CMK (cell line): ENCODE results near the gene LASP1NB.

ENCODE experiments used
- DNase-seq: peaks from one replicate; pipeline ENCODE4 v3.0.0-alpha.2; 2010; ENCODE audit warnings: low read depth

Gene LASP1NB

GRCh38 chr17:38925263-38925995 lies at the start of gene LASP1NB:
LASP1NB (plus strand) TSS chr17:38925614.
- DNase-seq: no peak

DNA sequence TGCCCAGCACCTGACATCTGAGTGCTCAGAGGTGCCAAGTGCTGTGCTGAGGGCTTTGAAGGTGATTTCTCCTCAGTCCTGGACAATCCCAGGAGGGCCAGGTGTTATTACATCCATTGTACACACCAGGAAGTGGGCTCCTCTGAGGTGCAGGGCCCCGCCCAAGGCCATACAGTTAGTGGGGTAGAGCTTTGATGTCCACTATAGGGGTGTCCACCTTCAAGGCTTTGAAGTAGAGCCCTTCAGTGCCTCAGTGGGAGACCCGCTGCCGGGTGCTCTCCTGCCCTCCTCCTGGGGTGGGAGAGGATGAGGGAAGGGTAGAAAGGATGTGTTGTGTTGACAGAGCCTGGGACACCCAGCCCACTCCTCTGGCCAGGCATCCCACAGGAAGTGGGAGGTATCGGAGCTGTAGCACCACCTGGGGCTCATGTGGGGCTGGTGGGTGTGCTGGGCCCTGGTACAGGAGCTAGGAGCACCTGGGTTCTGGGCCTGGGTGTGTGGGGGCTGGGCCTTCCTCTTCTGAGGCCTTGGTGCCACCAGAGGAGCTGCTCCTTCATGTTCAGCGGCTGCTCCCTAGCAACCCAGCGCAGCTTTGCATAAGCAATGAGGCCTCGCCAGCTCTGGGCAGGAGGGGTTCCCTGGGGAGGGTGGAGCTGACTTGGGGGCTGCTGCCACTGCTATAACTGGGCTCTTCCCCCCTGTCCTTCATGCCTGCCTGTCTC lies 48.1 kb upstream of the LASP1NB start:
- no peak for DNase-seq

GRCh38 chr17:38879878-38880665 lies 45.3 kb upstream of the LASP1NB start:
- DNase-seq: no peak

DNA sequence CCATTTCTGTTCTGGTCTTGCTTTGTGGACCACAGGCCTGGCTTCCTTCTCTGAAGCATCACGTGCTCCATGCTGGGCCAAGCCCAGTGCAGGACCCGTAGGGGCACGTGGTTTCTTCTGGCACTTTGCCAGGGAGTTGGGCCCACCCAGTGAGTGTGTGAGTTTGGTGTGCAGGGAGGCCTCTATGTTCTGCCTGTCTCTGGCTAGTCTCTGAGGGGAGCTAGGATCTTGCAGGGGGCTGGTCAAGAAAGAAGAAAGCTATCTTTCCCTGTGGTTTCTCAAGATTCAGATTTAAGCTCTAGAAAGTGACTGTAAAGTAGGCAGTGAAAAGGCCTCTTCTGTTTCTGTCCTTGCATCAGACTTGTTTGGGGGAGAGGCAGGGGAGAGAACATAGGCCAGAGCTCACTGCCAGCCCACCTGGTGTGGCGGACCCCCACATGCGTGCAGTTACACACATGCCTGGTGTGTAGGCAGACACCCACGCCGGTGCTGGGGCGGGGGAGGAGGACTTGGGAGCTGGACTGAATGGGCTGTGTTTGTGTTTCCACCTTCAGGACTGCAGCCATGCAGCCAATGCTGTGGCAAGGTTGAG lies 43.7 kb upstream of the LASP1NB start:
- DNase-seq: no peak

- DNase-seq: no peak
Measured at GRCh38 chr17:38882870-38883269, 42.5 kb upstream of the LASP1NB start.

DNA sequence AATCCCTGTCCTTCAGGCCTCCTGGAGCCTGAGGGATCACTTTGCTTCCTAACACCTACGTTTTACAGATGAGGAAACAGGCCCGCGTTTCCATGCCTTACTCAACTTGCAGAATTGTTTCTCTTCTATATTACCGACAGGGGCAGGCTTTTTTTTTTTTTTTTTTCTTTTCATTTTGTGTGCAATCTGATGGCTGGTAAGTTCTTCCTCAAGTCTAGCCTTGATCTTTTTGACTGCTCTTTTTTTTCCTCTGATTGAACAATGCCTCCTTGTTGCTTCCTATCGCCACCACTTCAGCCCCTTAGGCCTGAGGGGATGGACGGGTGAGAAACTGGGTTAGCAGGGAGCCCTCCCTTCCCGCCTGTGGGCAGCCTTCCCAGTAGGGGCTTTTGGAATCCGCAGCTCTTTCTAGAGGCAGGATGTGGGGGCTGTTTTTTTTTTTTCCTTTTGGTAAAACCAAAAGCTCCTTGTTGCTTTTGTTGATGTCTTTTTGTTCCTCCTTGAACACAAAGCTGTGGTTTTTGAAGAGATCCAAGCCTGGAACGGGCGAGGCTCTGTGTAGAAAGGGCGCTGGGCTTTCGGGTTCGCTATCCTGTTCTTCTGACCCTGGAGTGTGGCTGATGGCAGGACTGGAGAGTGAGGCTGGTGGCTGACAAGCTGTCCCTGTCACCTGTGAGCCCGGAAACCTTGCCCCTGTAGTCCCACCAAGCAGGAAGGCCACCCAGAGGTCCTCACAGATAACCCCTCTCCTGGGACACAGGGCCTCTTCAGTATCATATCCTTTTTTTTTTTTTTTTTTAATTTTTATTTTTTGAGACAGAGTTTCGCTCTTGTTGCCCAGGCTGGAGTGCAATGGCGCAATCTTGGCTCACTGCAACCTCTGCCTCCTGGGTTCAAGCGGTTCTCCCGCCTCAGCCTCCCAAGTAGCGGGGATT lies 41.6 kb upstream of the LASP1NB start:
- no peak for DNase-seq

- no peak for DNase-seq
Measured at GRCh38 chr17:38885044-38885727, 40.2 kb upstream of the LASP1NB start.

DNA sequence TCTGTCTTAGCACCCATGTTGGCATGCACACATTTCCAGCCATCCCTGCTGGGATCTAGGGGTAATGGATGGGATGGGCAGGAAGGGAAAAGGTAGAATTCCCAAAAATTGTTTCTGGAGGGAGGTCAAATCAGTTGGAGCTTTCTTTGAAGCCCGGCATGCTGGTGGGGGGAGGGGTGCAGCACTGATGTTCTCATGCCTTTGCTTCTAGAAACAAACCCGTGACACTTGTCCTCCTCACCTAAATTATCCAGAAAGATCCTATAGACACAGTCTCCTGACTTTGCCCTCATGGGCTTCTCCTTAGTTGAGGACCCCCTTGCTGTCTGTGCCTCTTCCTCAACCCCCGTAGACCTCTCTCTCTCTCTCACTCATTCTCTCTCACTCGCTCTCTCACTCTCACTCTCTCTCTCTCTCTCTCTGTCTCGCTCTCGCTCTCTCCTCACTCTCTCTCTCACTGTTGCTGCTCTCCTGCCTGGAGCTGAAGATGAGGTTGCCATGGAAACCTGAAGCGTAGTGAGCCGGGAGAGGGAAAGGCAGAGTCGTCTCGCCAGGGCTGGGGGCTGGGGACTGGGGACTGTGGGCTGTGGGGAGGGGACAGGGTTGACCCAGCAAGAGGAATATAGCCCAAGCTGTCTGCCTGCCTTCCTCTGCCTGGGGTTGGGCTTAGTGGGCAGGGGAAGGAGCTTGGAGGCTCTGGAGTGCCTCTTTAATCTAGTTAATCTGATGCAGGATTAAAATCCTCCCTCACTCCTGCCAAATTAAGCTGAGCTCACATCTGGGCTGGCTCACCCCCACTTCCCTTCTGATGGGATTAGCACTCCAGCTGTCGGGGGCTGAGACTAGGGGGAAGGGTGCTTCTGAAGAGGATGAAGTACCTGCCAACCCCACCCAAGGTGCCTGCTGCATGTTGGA lies 39.4 kb upstream of the LASP1NB start:
- DNase-seq: no peak

- DNase-seq: no peak
Measured at GRCh38 chr17:38886643-38887010, 38.8 kb upstream of the LASP1NB start.

- no peak for DNase-seq
Measured at GRCh38 chr17:38888842-38889241, 36.6 kb upstream of the LASP1NB start.

GRCh38 chr17:38889745-38890409 lies 35.5 kb upstream of the LASP1NB start:
- DNase-seq: no peak

DNA sequence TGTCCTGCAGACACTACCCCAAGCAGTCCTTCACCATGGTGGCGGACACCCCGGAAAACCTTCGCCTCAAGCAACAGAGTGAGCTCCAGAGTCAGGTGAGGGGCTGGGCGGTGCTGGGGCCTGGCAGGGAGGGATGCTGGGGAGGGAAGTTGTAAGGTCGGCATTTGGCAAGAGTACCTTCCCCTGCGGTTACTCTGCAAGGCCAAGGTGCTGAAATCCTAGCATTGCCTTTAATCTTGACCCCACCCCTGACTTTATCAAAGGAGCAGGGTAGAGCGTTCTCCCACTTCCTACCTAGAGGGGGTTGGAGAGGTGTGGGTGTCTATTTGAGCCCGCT lies 35.0 kb upstream of the LASP1NB start:
- no peak for DNase-seq

DNA sequence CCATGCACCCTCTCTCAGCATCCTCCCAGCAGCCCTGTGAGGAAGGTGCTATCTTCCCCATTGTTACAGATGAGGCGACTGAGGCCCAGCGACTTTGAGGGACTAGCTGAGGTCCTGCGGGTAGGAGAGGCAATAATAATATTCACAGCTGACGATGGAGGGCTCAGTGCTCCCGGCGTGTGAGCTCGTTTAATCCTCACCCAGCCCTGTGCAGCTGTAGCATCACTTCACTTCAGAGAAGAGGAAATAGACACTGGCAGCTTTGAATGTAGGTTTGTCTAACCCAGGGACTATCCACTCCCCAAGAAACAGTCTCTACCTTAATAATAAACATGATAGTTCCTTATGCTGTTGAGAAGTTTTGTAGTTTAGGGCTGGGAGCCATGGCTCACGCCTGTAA lies 34.0 kb upstream of the LASP1NB start:
- no peak for DNase-seq

- no peak for DNase-seq
Measured at GRCh38 chr17:38892083-38892482, 33.3 kb upstream of the LASP1NB start.

GRCh38 chr17:38892620-38893019 lies 32.8 kb upstream of the LASP1NB start:
- DNase-seq: no peak

GRCh38 chr17:38893113-38893512 lies 32.3 kb upstream of the LASP1NB start:
- no peak for DNase-seq

- no peak for DNase-seq
Measured at GRCh38 chr17:38893607-38894006, 31.8 kb upstream of the LASP1NB start.

GRCh38 chr17:38894276-38894675 lies 31.1 kb upstream of the LASP1NB start:
- DNase-seq: no peak

DNA sequence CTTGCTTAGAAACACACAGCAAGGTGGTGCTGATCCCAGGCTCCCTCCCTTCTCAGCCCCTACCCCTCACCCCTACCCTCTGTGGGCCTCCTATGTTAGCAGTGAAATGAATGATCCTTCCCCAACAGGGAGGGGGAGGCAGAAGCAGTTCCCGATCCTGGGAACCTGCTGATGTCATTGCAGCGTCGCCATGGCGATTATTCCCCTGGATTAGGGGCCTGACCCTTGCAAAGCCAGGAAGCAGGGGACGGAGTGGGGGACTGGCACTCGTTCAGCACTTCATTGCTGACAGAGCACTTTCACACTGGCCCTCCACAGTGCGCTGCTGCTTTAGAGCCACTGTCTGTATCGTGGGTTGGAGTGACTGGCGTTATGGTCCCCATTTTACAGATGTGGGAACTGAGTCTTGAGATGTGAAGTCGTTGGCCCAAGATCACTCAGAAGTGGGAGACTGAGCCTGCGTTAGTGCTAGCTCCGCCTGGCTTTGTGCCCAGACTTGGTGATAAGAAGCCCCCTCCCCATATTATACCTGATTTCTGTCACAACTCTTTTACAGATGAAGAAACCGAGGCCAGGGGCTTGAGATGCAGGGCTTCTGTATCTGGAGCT lies 29.0 kb upstream of the LASP1NB start:
- no peak for DNase-seq
